PC-3 (cell line): ENCODE results near the gene NFIX.

Source experiments
- CTCF ChIP-seq: fragments of 300-600 bp; sonication (generic); conservative IDR thresholded peaks from 2 replicates; pipeline ENCODE4 v1.5.1; 2017; ENCODE audit warnings: antibody characterized with exemption, low read depth, mild to moderate bottlenecking, low read length
- EZH2 ChIP-seq: fragments of 300-600 bp; sonication (generic); IDR thresholded peaks from one replicate; pipeline ENCODE4 v1.6.1; 2017; ENCODE audit warnings: antibody characterized with exemption, mild to moderate bottlenecking, low read length; ENCODE audit not compliant: unreplicated experiment
- EZH2phosphoT487 ChIP-seq: fragments of 300-600 bp; sonication (generic); IDR thresholded peaks from 2 replicates; pipeline ENCODE4 v1.6.1; 2018; ENCODE audit warnings: mild to moderate bottlenecking, antibody characterized with exemption, low read length, borderline replicate concordance

- TF ChIP-seq CTCF (peak; percentile 99), EZH2phosphoT487 (no peak), EZH2 (no peak)
These were observed 66.0 kb downstream of the NFIX start for GRCh38 chr19:13060964-13061927.
